RWPE2 (cell line): ENCODE measurements around the gene CAPN14.

Source experiments
- ATAC-seq: fragments of 200-7000 bp; cut with Tn5 transposase; 3 replicates; pipeline ENCODE4 v1.9.1; 2021; ENCODE audit warnings: low read depth
- DNase-seq: peaks from one replicate; pipeline ENCODE4 v3.0.0-alpha.2; 2020; ENCODE audit warnings: low spot score
- H3K27ac ChIP-seq: fragments of 450-650 bp; 2 replicates; pipeline ENCODE4 v1.5.1; 2017; ENCODE audit warnings: mild to moderate bottlenecking; ENCODE audit not compliant: poor library complexity, severe bottlenecking
- H3K27me3 ChIP-seq: fragments of 250-450 bp; sonication (Bioruptor Pico); 2 replicates; pipeline ENCODE4 v1.5.1; 2021; ENCODE audit warnings: mild to moderate bottlenecking, moderate library complexity; ENCODE audit not compliant: insufficient read depth, poor library complexity, severe bottlenecking
- H3K36me3 ChIP-seq: fragments of 250-450 bp; sonication (Bioruptor Pico); 2 replicates; pipeline ENCODE4 v1.5.1; 2020; ENCODE audit warnings: low read depth, mild to moderate bottlenecking, moderate library complexity
- H3K4me1 ChIP-seq: fragments of 250-450 bp; sonication (Bioruptor Pico); 2 replicates; pipeline ENCODE4 v1.5.1; 2021; ENCODE audit warnings: mild to moderate bottlenecking, moderate library complexity; ENCODE audit not compliant: insufficient read depth, poor library complexity, severe bottlenecking
- H3K4me3 ChIP-seq: fragments of 250-450 bp; sonication (Bioruptor Pico); 2 replicates; pipeline ENCODE4 v1.5.1; 2021; ENCODE audit warnings: mild to moderate bottlenecking, moderate library complexity; ENCODE audit not compliant: severe bottlenecking
- H3K9me3 ChIP-seq: fragments of 250-450 bp; sonication (Bioruptor Pico); 2 replicates; pipeline ENCODE4 v1.5.1; 2021; ENCODE audit warnings: mild to moderate bottlenecking, moderate library complexity; ENCODE audit not compliant: severe bottlenecking
- TF ChIP-seq, protein P1 (sequence below): fragments of 450-650 bp; IDR thresholded peaks from one replicate; pipeline ENCODE4 v1.5.1; 2017; ENCODE audit warnings: mild to moderate bottlenecking, moderate library complexity; ENCODE audit not compliant: poor library complexity, severe bottlenecking

Gene CAPN14

DNA sequence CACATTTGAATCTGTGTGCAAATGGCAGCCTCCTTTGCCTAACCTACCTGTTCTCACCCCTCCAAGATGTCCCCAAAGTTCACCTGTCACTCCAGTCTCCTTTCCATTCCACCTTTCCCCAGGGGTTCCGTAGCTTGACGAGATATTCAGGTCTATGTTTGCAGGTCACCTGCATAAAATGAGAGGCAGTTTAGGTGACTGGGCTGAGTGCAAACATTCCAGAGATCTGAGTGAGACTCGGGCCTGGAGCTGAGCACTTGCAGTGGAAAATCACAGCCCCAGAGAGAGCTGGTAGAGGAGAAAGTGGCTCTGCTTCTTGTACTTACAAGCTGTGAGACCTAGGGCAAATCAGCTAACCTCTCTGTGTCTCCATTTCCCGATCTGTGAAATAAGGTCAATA, 20.1 kb downstream of the CAPN14 start:
- Histone ChIP-seq H3K9me3 (no peaks in the 10 kb centered on the region), H3K36me3 (no peaks in the 10 kb centered on the region), H3K4me1 (no peaks in the 10 kb centered on the region), H3K27ac (no peak overlapping the region), H3K27me3 (no peaks in the 10 kb centered on the region), H3K4me3 (no peak overlapping the region)
- TF ChIP-seq, protein P1, sequence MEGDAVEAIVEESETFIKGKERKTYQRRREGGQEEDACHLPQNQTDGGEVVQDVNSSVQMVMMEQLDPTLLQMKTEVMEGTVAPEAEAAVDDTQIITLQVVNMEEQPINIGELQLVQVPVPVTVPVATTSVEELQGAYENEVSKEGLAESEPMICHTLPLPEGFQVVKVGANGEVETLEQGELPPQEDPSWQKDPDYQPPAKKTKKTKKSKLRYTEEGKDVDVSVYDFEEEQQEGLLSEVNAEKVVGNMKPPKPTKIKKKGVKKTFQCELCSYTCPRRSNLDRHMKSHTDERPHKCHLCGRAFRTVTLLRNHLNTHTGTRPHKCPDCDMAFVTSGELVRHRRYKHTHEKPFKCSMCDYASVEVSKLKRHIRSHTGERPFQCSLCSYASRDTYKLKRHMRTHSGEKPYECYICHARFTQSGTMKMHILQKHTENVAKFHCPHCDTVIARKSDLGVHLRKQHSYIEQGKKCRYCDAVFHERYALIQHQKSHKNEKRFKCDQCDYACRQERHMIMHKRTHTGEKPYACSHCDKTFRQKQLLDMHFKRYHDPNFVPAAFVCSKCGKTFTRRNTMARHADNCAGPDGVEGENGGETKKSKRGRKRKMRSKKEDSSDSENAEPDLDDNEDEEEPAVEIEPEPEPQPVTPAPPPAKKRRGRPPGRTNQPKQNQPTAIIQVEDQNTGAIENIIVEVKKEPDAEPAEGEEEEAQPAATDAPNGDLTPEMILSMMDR = no peak
- ATAC-seq = no peak
- DNase-seq = no peak

DNA sequence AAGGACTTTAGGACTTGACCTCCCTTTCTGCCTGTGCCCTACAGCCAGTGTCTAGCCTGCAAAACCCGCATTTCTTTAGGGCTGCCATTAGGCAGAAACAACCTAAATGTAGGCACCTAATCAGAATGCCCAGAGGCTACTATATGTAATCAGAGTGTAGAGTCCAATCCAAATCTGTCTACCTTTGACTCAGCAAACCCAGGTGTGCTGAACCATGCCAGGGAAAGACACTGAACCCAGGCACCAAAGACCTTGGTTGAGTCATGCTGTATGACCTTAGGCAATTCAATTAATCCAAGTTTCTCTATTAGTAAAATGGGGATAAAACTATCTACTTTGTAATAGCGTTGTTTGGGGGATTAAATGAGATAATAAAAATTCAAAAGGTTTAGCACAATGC, 20.7 kb downstream of the CAPN14 start:
- Histone ChIP-seq H3K4me1 (no peaks in the 10 kb centered on the region), H3K4me3 (no peak overlapping the region), H3K27ac (no peak overlapping the region), H3K9me3 (no peaks in the 10 kb centered on the region), H3K27me3 (no peaks in the 10 kb centered on the region), H3K36me3 (no peaks in the 10 kb centered on the region)
- TF ChIP-seq, protein P1 = no peak
- ATAC-seq (peak; percentile 41; the same call in 1 of the 3 replicates), DNase-seq (no peak)

- ATAC-seq = no peak
- Histone ChIP-seq H3K9me3 (no peaks in the 10 kb centered on the region), H3K4me3 (no peak overlapping the region), H3K4me1 (no peaks in the 10 kb centered on the region), H3K27me3 (no peaks in the 10 kb centered on the region), H3K27ac (no peak overlapping the region), H3K36me3 (no peaks in the 10 kb centered on the region)
- DNase-seq = no peak
- TF ChIP-seq, protein P1 = no peak
These were observed 23.5 kb downstream of the CAPN14 start for GRCh38 chr2:31193806-31194205.

DNA sequence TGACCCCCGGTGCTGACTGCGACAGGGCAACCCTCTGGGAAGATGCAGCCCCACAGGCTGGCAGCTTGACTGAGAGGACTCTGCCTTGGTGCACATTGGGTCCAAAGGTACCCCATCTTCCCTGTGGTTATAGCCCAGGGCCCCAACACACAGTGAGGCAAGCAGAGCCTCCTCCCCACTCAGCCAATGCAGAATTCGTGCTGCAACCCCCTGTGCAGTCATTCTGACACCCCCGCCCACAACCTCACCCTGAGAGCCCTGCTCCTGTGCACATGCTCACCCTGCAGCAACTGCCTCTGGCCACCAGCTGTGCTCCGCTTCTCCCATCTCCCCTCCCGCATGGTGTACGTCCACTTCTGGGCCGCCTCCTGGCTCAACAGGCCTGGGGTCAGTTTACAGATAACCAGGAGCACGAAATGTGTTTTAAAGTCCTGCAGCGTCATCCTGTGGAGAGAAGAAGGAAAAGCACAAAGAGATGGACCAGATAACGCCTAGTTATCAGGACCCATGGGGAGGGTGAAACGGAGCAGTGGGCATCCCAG, 24.4 kb downstream of the CAPN14 start:
- no peak for ATAC-seq
- Histone ChIP-seq H3K4me1 (no peaks in the 10 kb centered on the region), H3K27me3 (no peaks in the 10 kb centered on the region), H3K4me3 (no peak overlapping the region), H3K9me3 (no peaks in the 10 kb centered on the region), H3K36me3 (no peaks in the 10 kb centered on the region), H3K27ac (no peak overlapping the region)
- TF ChIP-seq, protein P1 = no peak
- no peak for DNase-seq

DNA sequence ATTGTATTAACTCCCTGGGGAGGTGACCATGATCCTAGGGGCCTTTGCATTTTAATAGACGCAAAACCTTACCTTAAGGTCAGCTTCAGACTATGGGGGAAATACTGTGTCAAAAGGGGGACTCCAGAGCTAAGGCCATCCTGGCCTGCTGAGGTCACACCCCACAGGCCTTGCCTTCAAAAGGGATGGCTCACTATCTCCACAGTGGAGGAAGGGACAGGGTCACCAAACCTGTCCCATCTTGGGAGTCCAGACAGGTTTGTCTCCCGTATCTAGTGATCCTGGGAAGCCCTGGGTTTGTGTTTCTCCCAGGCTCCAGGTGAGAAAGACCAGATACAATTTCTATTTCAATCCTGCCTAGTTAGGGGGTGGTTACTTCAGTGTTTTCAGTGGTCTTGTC, 24.9 kb downstream of the CAPN14 start:
- Histone ChIP-seq H3K27ac (no peak overlapping the region), H3K9me3 (no peaks in the 10 kb centered on the region), H3K36me3 (no peaks in the 10 kb centered on the region), H3K4me1 (no peaks in the 10 kb centered on the region), H3K4me3 (no peak overlapping the region), H3K27me3 (no peaks in the 10 kb centered on the region)
- DNase-seq (no peak), ATAC-seq (no peak)
- TF ChIP-seq, protein P1 = no peak
